ENCODE measurements around the gene SNX17.

- TF ChIP-seq POLR2A (IDR thresholded peaks at IDR 0.05) (no peak), CTCF (IDR thresholded peaks at IDR 0.05 in 4 of 5, conservative IDR thresholded peaks at IDR 0.05 in 1 of 5) (no peak)
Observed at GRCh38 chr2:27373567-27373966, 3.2 kb downstream of the SNX17 start.

Data from gastrocnemius medialis (tissue), 4 donors.